OCI-LY1 (cell line): ENCODE measurements around the gene MPP7.
"Not testable (repeated sequence)": the region's sequence is repeated elsewhere in the genome, so short reads cannot be mapped to it uniquely, and the experiment has no call there.

Source experiments
- H2AFZ ChIP-seq: fragments of 200-600 bp; sonication (generic), shearing (Covaris generic); 2 replicates; pipeline ENCODE4 v1.6.0; 2014; ENCODE audit warnings: antibody characterized with exemption, mild to moderate bottlenecking, low read length
- H3F3A ChIP-seq: fragments of 200-600 bp; sonication (generic), shearing (Covaris generic); 2 replicates; pipeline ENCODE4 v1.6.0; 2014; ENCODE audit warnings: mild to moderate bottlenecking, antibody characterized with exemption, low read length, moderate library complexity; ENCODE audit not compliant: insufficient read depth
- H3K27ac ChIP-seq: fragments of 200-600 bp; sonication (generic); 2 replicates; pipeline ENCODE4 v1.5.1; 2014; ENCODE audit warnings: low read length, mixed run types, mild to moderate bottlenecking, low read depth; ENCODE audit not compliant: poor library complexity, severe bottlenecking
- H3K27me3 ChIP-seq: fragments of 200-600 bp; sonication (generic); 2 replicates; pipeline ENCODE4 v1.6.0; 2014; ENCODE audit warnings: antibody characterized with exemption, mild to moderate bottlenecking, low read length, moderate library complexity; ENCODE audit not compliant: insufficient read depth
- H3K36me3 ChIP-seq: fragments of 200-600 bp; sonication (generic); 2 replicates; pipeline ENCODE4 v1.6.1; 2014; ENCODE audit warnings: mild to moderate bottlenecking, antibody characterized with exemption, low read length, moderate library complexity, mixed read lengths; ENCODE audit not compliant: insufficient read depth
- H3K4me1 ChIP-seq: fragments of 200-600 bp; sonication (generic); 2 replicates; pipeline ENCODE4 v1.5.1; 2014; ENCODE audit warnings: mild to moderate bottlenecking, low read length, moderate library complexity; ENCODE audit not compliant: insufficient read depth, severe bottlenecking
- H3K4me2 ChIP-seq: fragments of 200-600 bp; sonication (generic), shearing (Covaris generic); 2 replicates; pipeline ENCODE4 v1.6.1; 2014; ENCODE audit warnings: low read length
- H3K4me3 ChIP-seq: fragments of 200-600 bp; sonication (generic); 2 replicates; pipeline ENCODE4 v1.5.1; 2014; ENCODE audit warnings: low read length, low read depth, mild to moderate bottlenecking, mixed read lengths; ENCODE audit not compliant: poor library complexity, severe bottlenecking
- H3K79me2 ChIP-seq: fragments of 200-600 bp; shearing (Covaris generic); 2 replicates; pipeline ENCODE4 v1.6.1; 2016; ENCODE audit warnings: mixed run types, low read length, mixed read lengths; ENCODE audit not compliant: insufficient read depth
- H3K9ac ChIP-seq: fragments of 200-600 bp; sonication (generic), shearing (Covaris generic); 2 replicates; pipeline ENCODE4 v1.6.1; 2014; ENCODE audit warnings: mild to moderate bottlenecking, low read length, mixed read lengths
- H3K9me2 ChIP-seq: fragments of 200-600 bp; sonication (generic), shearing (Covaris generic); 2 replicates; pipeline ENCODE4 v1.6.1; 2014; ENCODE audit warnings: low read depth, mild to moderate bottlenecking, low read length, mixed read lengths
- H3K9me3 ChIP-seq: fragments of 200-600 bp; shearing (Covaris generic); 2 replicates; pipeline ENCODE4 v1.6.1; 2014; ENCODE audit warnings: low read length, mixed read lengths
- H4K20me1 ChIP-seq: fragments of 200-600 bp; sonication (generic), shearing (Covaris generic); 2 replicates; pipeline ENCODE4 v1.6.0; 2016; ENCODE audit warnings: mild to moderate bottlenecking, low read length; ENCODE audit not compliant: insufficient read depth
- CTCF ChIP-seq: fragments of 200-600 bp; sonication (generic), shearing (Covaris generic); IDR thresholded peaks from 2 replicates; pipeline ENCODE4 v1.5.1; 2017; ENCODE audit warnings: mild to moderate bottlenecking, antibody characterized with exemption, low read length, moderate library complexity, mixed read lengths
- EZH2 ChIP-seq: fragments of 200-600 bp; sonication (generic), shearing (Covaris generic); IDR thresholded peaks from 2 replicates; pipeline ENCODE4 v1.8.0; 2017; ENCODE audit warnings: borderline replicate concordance, mixed run types, mild to moderate bottlenecking, antibody characterized with exemption, low read length, moderate library complexity, mixed read lengths

Gene MPP7

GRCh38 chr10:28343252-28343651 lies 40.4 kb upstream of the MPP7 start:
- Histone ChIP-seq H3K4me3 (no peak overlapping the region), H2AFZ (no peak overlapping the region)

GRCh38 chr10:28341679-28342078 lies 38.8 kb upstream of the MPP7 start:
- not testable (repeated sequence) for H3K36me3 ChIP-seq, H3K9me2 ChIP-seq, H4K20me1 ChIP-seq, H3K9me3 ChIP-seq, H2AFZ ChIP-seq, H3K79me2 ChIP-seq, H3K27ac ChIP-seq, H3K4me3 ChIP-seq, H3K4me1 ChIP-seq, H3K9ac ChIP-seq, H3F3A ChIP-seq, H3K27me3 ChIP-seq, H3K4me2 ChIP-seq

More at GRCh38 chr10:28343252-28343651, 40.4 kb upstream of the MPP7 start:
- Histone ChIP-seq H4K20me1 (no peaks in the 10 kb centered on the region), H3K27ac (no peak overlapping the region), H3K9me3 (no peaks in the 10 kb centered on the region), H3K27me3 (no peaks in the 10 kb centered on the region), H3K9me2 (no peaks in the 10 kb centered on the region), H3K36me3 (no peaks in the 10 kb centered on the region), H3K79me2 (no peaks in the 10 kb centered on the region), H3F3A (no peaks in the 10 kb centered on the region), H3K4me2 (no peak overlapping the region), H3K4me1 (no peaks in the 10 kb centered on the region), H3K9ac (no peak overlapping the region)
- no peak for TF ChIP-seq CTCF
- TF ChIP-seq EZH2: no peak

DNA sequence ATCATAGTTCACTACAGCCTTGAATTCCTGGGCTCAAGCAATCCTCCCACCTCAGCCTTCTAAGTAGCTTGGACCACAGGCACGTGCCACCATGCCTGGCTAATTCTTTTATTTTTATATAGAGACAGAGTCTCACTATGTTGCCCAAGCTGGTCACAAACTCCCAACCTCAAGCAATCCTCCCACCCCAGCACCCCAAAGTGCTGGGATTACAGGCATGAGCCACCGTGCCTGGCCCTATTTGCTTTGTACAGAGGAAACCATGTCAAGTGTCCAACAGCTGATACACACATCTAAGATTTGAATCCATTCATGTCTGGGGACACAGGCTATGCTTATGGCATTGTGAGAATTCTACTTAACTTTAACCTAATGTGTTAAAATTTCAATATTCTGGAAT lies 29.9 kb upstream of the MPP7 start:
- Histone ChIP-seq H3K9me2 (no peaks in the 10 kb centered on the region), H3K4me1 (peaks cover 6% of the 10 kb centered on the region), H3K27me3 (no peaks in the 10 kb centered on the region), H3K4me3 (no peak overlapping the region), H2AFZ (no peak overlapping the region), H3K9ac (no peak overlapping the region), H4K20me1 (no peaks in the 10 kb centered on the region), H3K9me3 (no peaks in the 10 kb centered on the region), H3K4me2 (no peak overlapping the region), H3K27ac (no peak overlapping the region), H3K36me3 (no peaks in the 10 kb centered on the region), H3K79me2 (no peaks in the 10 kb centered on the region), H3F3A (no peaks in the 10 kb centered on the region)
- TF ChIP-seq CTCF (no peak), EZH2 (no peak)

- Histone ChIP-seq H3K4me2 (no peak overlapping the region), H2AFZ (no peak overlapping the region), H3K79me2 (no peaks in the 10 kb centered on the region), H3K27ac (no peak overlapping the region), H3K9me3 (no peaks in the 10 kb centered on the region), H3K9me2 (no peaks in the 10 kb centered on the region), H3K4me1 (peaks cover 6% of the 10 kb centered on the region), H3K27me3 (no peaks in the 10 kb centered on the region), H3K9ac (no peak overlapping the region), H4K20me1 (no peaks in the 10 kb centered on the region), H3F3A (no peaks in the 10 kb centered on the region), H3K36me3 (no peaks in the 10 kb centered on the region), H3K4me3 (no peak overlapping the region)
- no peak for TF ChIP-seq CTCF
- TF ChIP-seq EZH2: no peak
Observed at GRCh38 chr10:28331841-28332240, 29.0 kb upstream of the MPP7 start.
